Esophagus (tissue), 2 donors: ENCODE data around the gene MCM5. TPM values are rescaled to one million over a fixed set of nuclear protein-coding genes. Genes with fewer than 3 reads are reported as not detected.

Experiments used
- H3K27ac ChIP-seq, 2 donors: one replicate each; pipeline ENCODE4 v1.5.1; 2013; ENCODE audit warnings: low read depth in 2 of 2, mild to moderate bottlenecking in 2 of 2, inconsistent platforms in 1 of 2, low read length in 1 of 2, moderate library complexity in 1 of 2
- H3K27me3 ChIP-seq, 2 donors: one replicate each; pipeline ENCODE4 v1.6.1; 2013; ENCODE audit warnings: low read length in 2 of 2, control low read depth in 1 of 2, mild to moderate bottlenecking in 1 of 2; ENCODE audit not compliant: insufficient read depth in 2 of 2, control insufficient read depth in 1 of 2
- H3K36me3 ChIP-seq, 2 donors: one replicate each; pipeline ENCODE4 v1.6.1; 2013; ENCODE audit warnings: low read length in 1 of 2; ENCODE audit not compliant: control insufficient read depth in 2 of 2, insufficient read depth in 2 of 2
- H3K4me1 ChIP-seq, 2 donors: one replicate each; pipeline ENCODE4 v1.6.1; 2013; ENCODE audit warnings: low read length in 1 of 2; ENCODE audit not compliant: control insufficient read depth in 2 of 2, insufficient read depth in 2 of 2
- H3K4me3 ChIP-seq, 2 donors: one replicate each; pipeline ENCODE4 v1.5.1; 2013; ENCODE audit warnings: low read length in 2 of 2, mild to moderate bottlenecking in 2 of 2, low read depth in 1 of 2, moderate library complexity in 1 of 2
- H3K9me3 ChIP-seq, 2 donors: one replicate each; pipeline ENCODE4 v1.6.1; 2013; ENCODE audit warnings: mild to moderate bottlenecking in 2 of 2, low read depth in 1 of 2, low read length in 1 of 2, moderate library complexity in 1 of 2; ENCODE audit not compliant: control insufficient read depth in 2 of 2, insufficient read depth in 1 of 2
- WGBS, 2 donors: extraction: QIAGEN DNeasy Blood & Tissue Kit; methylation state at CpG; one replicate each; pipeline ENCODE4 v1.1.7; 2013; 5-methylcytosine and 5-hydroxymethylcytosine counted together
- polyA plus RNA-seq, 2 donors: library from polyadenylated mRNA; stranded (reverse); fragments of 200-250 nt; gene quantifications; one replicate each; pipeline ENCODE4 v1.2.3, GENCODE V29; 2013
- donor health status: healthy with polysubstance abuse.
- donor health status: Bipolar disorder and iron deficiency.

The MCM5 gene
- polyA plus RNA-seq, 2 donors, result 21.4 to 33.8 TPM

- Histone ChIP-seq H3K27me3 (no peaks in the 10 kb centered on the region), H3K36me3 (peaks cover 0 to 2% of the 10 kb centered on the region in 2 donors), H3K4me1 (peaks cover 0 to 4% of the 10 kb centered on the region in 2 donors), H3K27ac (no peak overlapping the region), H3K9me3 (no peaks in the 10 kb centered on the region), H3K4me3 (no peak overlapping the region)
- WGBS, 2 donors, result 75 to 76% methylated on average over 4 of the region's 4 CpGs
Observed at GRCh38 chr22:35445933-35446332, 46.0 kb downstream of the MCM5 start.

GRCh38 chr22:35446365-35446764 is 46.4 kb downstream of the MCM5 start:
- WGBS, 2 donors, result 77 to 85% methylated on average over 13 of the region's 13 CpGs
- H3K4me1 ChIP-seq, result peaks cover 0 to 4% of the 10 kb centered on the region in 2 donors
- no peaks in the 10 kb centered on the region for H3K9me3 ChIP-seq
- H3K27me3 ChIP-seq, result no peaks in the 10 kb centered on the region
- no peak overlapping the region for H3K27ac ChIP-seq
- H3K4me3 ChIP-seq, result no peak overlapping the region
- peaks cover 0 to 2% of the 10 kb centered on the region in 2 donors for H3K36me3 ChIP-seq

- Histone ChIP-seq H3K4me3 (no peak overlapping the region), H3K27me3 (no peaks in the 10 kb centered on the region), H3K36me3 (peaks cover 0 to 2% of the 10 kb centered on the region in 2 donors), H3K4me1 (peaks cover 0 to 4% of the 10 kb centered on the region in 2 donors), H3K27ac (no peak overlapping the region), H3K9me3 (no peaks in the 10 kb centered on the region)
- 92 to 96% methylated on average over 8 of the region's 8 CpGs for WGBS, 2 donors
Observed at GRCh38 chr22:35448523-35448922, 48.6 kb downstream of the MCM5 start.

- no peaks in the 10 kb centered on the region for H3K27me3 ChIP-seq
- H3K27ac ChIP-seq, result no peak overlapping the region
- H3K4me3 ChIP-seq, result no peak overlapping the region
- WGBS, 2 donors, result 90 to 92% methylated on average over 17 of the region's 17 CpGs
- peaks cover 0 to 2% of the 10 kb centered on the region in 2 donors for H3K36me3 ChIP-seq
- H3K4me1 ChIP-seq, result peaks cover 0 to 4% of the 10 kb centered on the region in 2 donors
- no peaks in the 10 kb centered on the region for H3K9me3 ChIP-seq
Observed at GRCh38 chr22:35449829-35450689, 50.1 kb downstream of the MCM5 start.

GRCh38 chr22:35450824-35451569 is 51.1 kb downstream of the MCM5 start:
- H3K9me3 ChIP-seq, result no peaks in the 10 kb centered on the region
- H3K4me3 ChIP-seq, result no peak overlapping the region
- H3K36me3 ChIP-seq, result peaks cover 0 to 2% of the 10 kb centered on the region in 2 donors
- WGBS, 2 donors, result 82 to 85% methylated on average over 18 of the region's 18 CpGs
- H3K27me3 ChIP-seq, result no peaks in the 10 kb centered on the region
- H3K27ac ChIP-seq, result no peak overlapping the region
- H3K4me1 ChIP-seq, result peaks cover 0 to 4% of the 10 kb centered on the region in 2 donors

GRCh38 chr22:35451592-35451991 is 51.7 kb downstream of the MCM5 start:
- 88 to 93% methylated on average over 7 of the region's 7 CpGs for WGBS, 2 donors
- Histone ChIP-seq H3K27ac (no peak overlapping the region), H3K4me3 (no peak overlapping the region)

GRCh38 chr22:35452351-35452781 is 52.4 kb downstream of the MCM5 start:
- Histone ChIP-seq H3K36me3 (peaks cover 0 to 2% of the 10 kb centered on the region in 2 donors), H3K4me3 (no peak overlapping the region), H3K9me3 (no peaks in the 10 kb centered on the region), H3K27me3 (no peaks in the 10 kb centered on the region), H3K4me1 (peaks cover 0 to 4% of the 10 kb centered on the region in 2 donors), H3K27ac (no peak overlapping the region)
- 65 to 75% methylated on average over 15 of the region's 15 CpGs for WGBS, 2 donors

More at GRCh38 chr22:35451592-35451991, 51.7 kb downstream of the MCM5 start:
- Histone ChIP-seq H3K4me1 (peaks cover 0 to 4% of the 10 kb centered on the region in 2 donors), H3K9me3 (no peaks in the 10 kb centered on the region), H3K27me3 (no peaks in the 10 kb centered on the region), H3K36me3 (peaks cover 0 to 2% of the 10 kb centered on the region in 2 donors)

GRCh38 chr22:35452810-35453743 is 53.1 kb downstream of the MCM5 start:
- Histone ChIP-seq H3K27ac (no peak overlapping the region), H3K36me3 (no peaks in the 10 kb centered on the region), H3K9me3 (no peaks in the 10 kb centered on the region), H3K27me3 (no peaks in the 10 kb centered on the region), H3K4me3 (no peak overlapping the region), H3K4me1 (peaks cover 0 to 4% of the 10 kb centered on the region in 2 donors)
- 80 to 88% methylated on average over 13 of the region's 13 CpGs for WGBS, 2 donors
